Adipocyte (in vitro differentiated cells): ENCODE results near the gene RTN1.

Source experiments
- DNase-seq: peaks from one replicate; pipeline ENCODE4 v3.0.0-alpha.2; 2015; ENCODE audit warnings: low read depth
- H3K27me3 ChIP-seq: replicated peaks from 2 replicates; pipeline ENCODE4 v1.7.0; 2013; ENCODE audit warnings: mild to moderate bottlenecking, low read length, moderate library complexity; ENCODE audit not compliant: control insufficient read depth, insufficient read depth
- H3K36me3 ChIP-seq: 2 replicates; pipeline ENCODE4 v1.7.0; 2013; ENCODE audit warnings: low read length, mild to moderate bottlenecking, moderate library complexity; ENCODE audit not compliant: control insufficient read depth, insufficient read depth, severe bottlenecking
- H3K4me1 ChIP-seq: 2 replicates; pipeline ENCODE4 v1.7.0; 2013; ENCODE audit warnings: mild to moderate bottlenecking, low read length, moderate library complexity; ENCODE audit not compliant: control insufficient read depth, insufficient read depth
- H3K4me3 ChIP-seq: 2 replicates; pipeline ENCODE4 v1.7.0; 2013; ENCODE audit warnings: mild to moderate bottlenecking, low read length, moderate library complexity
- H3K9ac ChIP-seq: 2 replicates; pipeline ENCODE4 v1.7.0; 2013; ENCODE audit warnings: mild to moderate bottlenecking, low read length, moderate library complexity
- H3K9me3 ChIP-seq: 2 replicates; pipeline ENCODE4 v1.7.0; 2013; ENCODE audit warnings: mild to moderate bottlenecking, low read length, moderate library complexity; ENCODE audit not compliant: control insufficient read depth

The RTN1 gene

DNA sequence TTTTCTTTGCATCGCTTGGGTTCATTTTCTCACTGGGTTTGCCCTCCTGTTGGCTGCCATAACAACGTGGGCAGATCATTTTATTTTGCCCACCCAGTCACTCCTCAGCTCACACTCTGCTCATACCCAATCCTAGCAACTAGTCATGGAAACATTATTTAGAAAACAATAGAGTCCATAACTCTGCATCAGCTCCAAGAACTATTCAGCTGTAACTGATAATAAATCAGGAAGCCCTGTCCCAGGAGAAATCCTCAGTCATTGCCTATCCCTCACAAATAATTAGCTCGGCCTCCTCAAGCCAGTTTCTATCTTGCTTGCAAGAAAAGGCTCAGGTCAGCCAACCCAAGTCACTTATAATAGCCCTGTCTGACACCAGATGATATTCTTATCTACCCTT, 43.2 kb downstream of the RTN1 start:
- peaks cover 13% of the 10 kb centered on the region for H3K4me1 ChIP-seq
- no peaks in the 10 kb centered on the region for H3K9me3 ChIP-seq
- no peak overlapping the region for H3K9ac ChIP-seq
- no peak for DNase-seq
- H3K27me3 ChIP-seq, result no peaks in the 10 kb centered on the region
- no peaks in the 10 kb centered on the region for H3K36me3 ChIP-seq
- no peak overlapping the region for H3K4me3 ChIP-seq

DNA sequence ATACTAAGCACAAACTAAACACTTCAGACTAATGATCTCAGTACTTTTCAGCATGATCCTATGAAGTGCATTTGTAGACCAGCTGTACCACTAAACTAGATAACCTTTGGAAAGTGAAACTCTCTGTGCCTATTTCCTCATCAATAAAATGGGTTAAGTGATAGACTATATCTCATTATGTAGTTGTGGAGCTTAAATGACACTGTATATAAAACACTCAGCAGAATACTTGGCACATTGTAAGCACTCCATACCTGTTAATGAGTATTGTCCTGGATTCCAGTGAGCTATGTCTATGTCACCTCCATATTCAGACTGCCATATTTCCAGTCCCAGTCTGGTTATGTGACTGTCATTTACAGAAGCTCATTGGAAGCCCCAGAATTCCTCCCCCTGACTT, 44.4 kb downstream of the RTN1 start:
- Histone ChIP-seq H3K4me3 (no peak overlapping the region), H3K36me3 (no peaks in the 10 kb centered on the region), H3K9me3 (no peaks in the 10 kb centered on the region), H3K27me3 (no peaks in the 10 kb centered on the region), H3K9ac (no peak overlapping the region), H3K4me1 (peaks cover 13% of the 10 kb centered on the region)
- DNase-seq, result no peak

DNA sequence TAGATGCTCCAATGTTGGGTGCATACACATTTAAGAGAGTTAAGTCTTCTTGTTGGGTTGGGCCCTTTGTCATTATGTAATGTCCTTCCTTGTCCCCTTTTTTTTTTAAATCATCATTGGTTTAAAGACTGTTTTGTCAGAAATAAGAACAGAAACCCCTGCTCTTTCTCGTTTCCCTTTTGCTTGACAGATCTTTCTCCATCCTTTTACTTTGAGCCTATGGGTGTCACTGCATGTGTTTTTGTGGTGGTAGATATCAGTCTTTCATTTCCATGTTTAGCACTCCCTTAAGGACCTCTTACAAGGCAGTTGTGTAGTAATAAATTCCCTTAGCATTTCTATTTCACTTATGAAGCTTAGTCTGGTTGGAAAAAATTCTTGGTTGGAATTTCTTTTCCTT, 47.4 kb downstream of the RTN1 start:
- DNase-seq, result no peak
- Histone ChIP-seq H3K27me3 (no peaks in the 10 kb centered on the region), H3K36me3 (no peaks in the 10 kb centered on the region), H3K9me3 (no peaks in the 10 kb centered on the region), H3K4me3 (no peak overlapping the region), H3K9ac (no peak overlapping the region), H3K4me1 (no peaks in the 10 kb centered on the region)

DNA sequence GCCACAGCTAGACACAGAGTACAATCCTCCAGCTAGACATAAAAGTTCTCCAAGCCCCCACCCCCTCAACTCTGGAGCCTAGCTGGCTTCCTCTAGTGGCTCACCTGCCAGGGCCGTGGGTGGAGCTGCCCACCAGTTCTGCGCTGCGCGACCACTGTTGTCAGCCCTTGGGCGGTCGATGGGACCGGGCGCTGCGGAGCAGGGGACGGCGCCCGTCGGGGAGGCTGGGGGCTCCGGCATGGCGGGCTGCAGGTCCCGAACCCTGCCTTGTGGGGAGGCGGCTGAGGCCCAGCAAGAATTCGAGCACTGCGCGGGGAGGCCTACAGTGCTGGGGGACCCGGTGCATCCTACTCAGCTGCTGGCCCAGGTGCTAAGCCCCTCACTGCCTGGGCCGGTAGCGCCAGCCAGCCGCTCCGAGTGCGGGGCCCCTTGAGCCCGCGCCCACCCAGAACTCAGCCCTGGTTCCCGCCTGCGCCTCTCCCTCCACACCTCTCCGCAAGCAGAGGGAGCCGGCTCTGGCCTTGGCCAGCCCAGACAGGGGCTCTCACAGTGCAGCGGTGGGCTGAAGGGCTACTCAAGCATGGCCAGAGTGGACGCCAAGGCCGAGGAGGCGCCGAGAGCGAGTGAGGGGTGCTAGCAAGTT, 51.0 kb downstream of the RTN1 start:
- no peak overlapping the region for H3K9ac ChIP-seq
- H3K36me3 ChIP-seq, result no peaks in the 10 kb centered on the region
- H3K27me3 ChIP-seq, result no peaks in the 10 kb centered on the region
- H3K4me3 ChIP-seq, result no peak overlapping the region
- H3K4me1 ChIP-seq, result no peaks in the 10 kb centered on the region
- H3K9me3 ChIP-seq, result no peaks in the 10 kb centered on the region
- DNase-seq, result no peak

DNA sequence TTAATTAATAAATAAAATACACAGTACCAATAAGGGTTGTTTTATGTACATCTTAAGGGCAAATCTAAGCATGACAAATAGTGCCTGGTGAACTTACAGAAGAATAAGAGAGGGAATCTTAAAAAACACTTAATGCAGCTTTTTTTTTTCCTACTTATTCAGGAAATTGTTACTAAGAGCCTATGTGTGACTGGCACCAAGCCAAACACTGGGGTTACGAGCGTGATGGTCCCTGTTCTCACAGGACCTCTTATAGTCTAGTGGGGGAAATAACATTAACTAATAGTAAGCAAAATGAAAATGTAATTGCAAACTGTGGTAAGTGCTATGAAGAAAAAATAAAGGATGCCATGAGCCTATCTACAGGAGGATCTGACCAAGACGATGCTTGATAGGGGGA, 53.6 kb downstream of the RTN1 start:
- no peaks in the 10 kb centered on the region for H3K4me1 ChIP-seq
- H3K27me3 ChIP-seq, result peaks cover 7% of the 10 kb centered on the region
- H3K9ac ChIP-seq, result no peak overlapping the region
- H3K9me3 ChIP-seq, result no peaks in the 10 kb centered on the region
- H3K4me3 ChIP-seq, result no peak overlapping the region
- H3K36me3 ChIP-seq, result no peaks in the 10 kb centered on the region
- DNase-seq, result no peak

DNA sequence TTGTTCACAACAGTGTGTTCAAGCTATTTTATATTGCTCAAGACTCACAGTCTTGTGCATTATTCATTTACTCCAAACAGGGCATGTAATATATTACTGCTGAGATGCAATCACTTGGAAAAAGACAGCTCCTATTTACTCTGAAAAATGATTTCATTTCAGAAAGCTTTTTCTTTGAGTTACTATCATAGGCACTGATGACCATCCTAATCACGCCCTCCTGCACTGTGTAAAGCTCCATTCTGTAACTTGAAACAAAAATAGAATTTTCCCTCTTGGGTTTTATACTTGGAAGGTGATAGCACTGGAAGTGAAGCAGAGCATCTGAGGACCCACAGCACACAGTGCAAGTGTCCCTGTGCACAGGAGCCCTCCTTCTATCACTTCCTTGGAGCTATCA, 55.6 kb downstream of the RTN1 start:
- no peaks in the 10 kb centered on the region for H3K9me3 ChIP-seq
- H3K36me3 ChIP-seq, result no peaks in the 10 kb centered on the region
- H3K9ac ChIP-seq, result no peak overlapping the region
- DNase-seq, result no peak
- no peak overlapping the region for H3K4me3 ChIP-seq
- H3K4me1 ChIP-seq, result no peaks in the 10 kb centered on the region
- peaks cover 13% of the 10 kb centered on the region for H3K27me3 ChIP-seq

DNA sequence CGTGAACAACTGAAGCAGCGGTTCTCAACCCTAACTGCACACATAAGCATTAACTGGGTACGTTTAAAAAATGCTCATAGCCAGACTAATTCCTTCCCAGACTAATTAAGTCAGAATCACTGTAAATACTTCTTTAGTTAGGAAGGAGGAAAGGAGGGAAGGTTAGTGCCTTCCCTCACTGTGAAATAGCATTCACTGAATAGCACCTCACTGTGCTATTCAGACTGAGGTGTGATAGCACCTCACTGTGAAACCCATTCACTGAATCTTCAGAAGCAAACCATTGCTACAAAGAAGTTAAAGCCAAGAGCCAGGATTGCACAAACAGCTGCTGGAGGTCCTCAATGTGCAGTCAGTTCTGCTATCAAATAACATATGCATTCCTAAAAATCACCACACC, 58.8 kb downstream of the RTN1 start:
- DNase-seq, result no peak
- H3K9me3 ChIP-seq, result peaks cover 3% of the 10 kb centered on the region
- H3K36me3 ChIP-seq, result no peaks in the 10 kb centered on the region
- H3K4me1 ChIP-seq, result no peaks in the 10 kb centered on the region
- H3K27me3 ChIP-seq, result peaks cover 13% of the 10 kb centered on the region
- no peak overlapping the region for H3K4me3 ChIP-seq
- H3K9ac ChIP-seq, result no peak overlapping the region

DNA sequence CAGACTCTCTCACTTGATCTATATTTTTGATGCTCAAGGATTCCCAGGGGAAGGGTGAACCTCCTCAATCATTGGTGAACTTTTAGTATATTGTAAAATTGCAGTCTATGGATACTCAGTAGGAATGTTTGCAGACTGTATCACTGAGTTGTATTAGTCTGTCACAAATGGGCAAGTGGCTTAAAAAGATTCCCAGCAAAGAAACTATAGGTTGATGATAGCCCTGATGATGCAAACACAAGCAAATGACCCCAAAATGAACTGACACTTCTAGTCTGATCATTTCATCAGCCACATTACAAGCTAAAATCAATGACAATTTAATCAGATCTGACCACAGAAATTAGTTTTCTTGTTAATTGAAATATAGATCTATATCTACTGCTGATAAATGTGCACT, 59.5 kb downstream of the RTN1 start:
- H3K27me3 ChIP-seq, result peaks cover 13% of the 10 kb centered on the region
- DNase-seq, result no peak
- H3K9me3 ChIP-seq, result peaks cover 3% of the 10 kb centered on the region
- no peak overlapping the region for H3K9ac ChIP-seq
- no peak overlapping the region for H3K4me3 ChIP-seq
- no peaks in the 10 kb centered on the region for H3K36me3 ChIP-seq
- H3K4me1 ChIP-seq, result no peaks in the 10 kb centered on the region

DNA sequence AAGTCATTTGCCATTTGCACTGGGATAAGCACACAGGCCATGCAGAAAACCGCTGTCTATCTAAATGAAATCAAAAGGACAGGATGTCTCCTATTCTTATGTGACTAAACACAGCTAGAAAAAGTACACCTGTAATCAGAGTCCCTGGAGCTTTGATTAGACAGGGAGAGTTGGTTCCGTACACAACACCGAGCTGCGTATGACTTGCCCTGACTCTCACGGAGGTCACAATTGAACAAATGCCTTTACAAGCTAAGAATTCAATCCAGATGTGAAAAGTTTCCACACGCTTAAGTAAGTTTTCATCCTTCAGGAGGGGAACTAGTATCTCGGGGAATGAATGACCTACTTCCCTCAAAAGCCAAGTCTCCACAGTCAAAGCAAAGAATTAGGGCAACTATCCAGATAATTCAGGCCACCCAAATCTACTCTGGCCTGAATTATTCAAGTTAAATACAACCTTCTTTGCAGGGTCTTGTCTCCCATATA, 67.5 kb downstream of the RTN1 start:
- no peaks in the 10 kb centered on the region for H3K4me1 ChIP-seq
- no peak for DNase-seq
- H3K4me3 ChIP-seq, result no peak overlapping the region
- H3K27me3 ChIP-seq, result no peaks in the 10 kb centered on the region
- no peaks in the 10 kb centered on the region for H3K36me3 ChIP-seq
- H3K9me3 ChIP-seq, result no peaks in the 10 kb centered on the region
- H3K9ac ChIP-seq, result no peak overlapping the region

DNA sequence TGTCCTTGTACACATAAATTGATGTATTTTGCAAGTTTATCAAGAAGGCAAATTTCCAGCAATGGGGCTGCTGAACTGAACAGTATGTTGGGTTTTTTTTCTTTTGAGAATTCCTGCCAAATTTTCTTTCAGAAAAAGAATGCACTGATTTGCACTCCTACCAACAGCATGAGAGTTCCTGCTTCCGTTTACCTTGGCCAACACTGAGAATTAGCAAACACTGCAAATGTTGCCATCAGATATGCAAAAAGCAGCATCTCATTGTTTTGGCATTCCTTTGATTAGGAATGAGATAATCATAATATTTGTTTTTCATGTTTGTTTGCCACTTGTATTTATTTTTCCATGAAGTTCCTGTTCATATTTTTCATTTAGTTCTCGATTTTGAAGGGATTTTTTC, 82.4 kb downstream of the RTN1 start:
- Histone ChIP-seq H3K4me3 (no peak overlapping the region), H3K27me3 (no peaks in the 10 kb centered on the region), H3K9ac (no peak overlapping the region), H3K36me3 (no peaks in the 10 kb centered on the region), H3K9me3 (no peaks in the 10 kb centered on the region), H3K4me1 (peaks cover 3% of the 10 kb centered on the region)
- no peak for DNase-seq

DNA sequence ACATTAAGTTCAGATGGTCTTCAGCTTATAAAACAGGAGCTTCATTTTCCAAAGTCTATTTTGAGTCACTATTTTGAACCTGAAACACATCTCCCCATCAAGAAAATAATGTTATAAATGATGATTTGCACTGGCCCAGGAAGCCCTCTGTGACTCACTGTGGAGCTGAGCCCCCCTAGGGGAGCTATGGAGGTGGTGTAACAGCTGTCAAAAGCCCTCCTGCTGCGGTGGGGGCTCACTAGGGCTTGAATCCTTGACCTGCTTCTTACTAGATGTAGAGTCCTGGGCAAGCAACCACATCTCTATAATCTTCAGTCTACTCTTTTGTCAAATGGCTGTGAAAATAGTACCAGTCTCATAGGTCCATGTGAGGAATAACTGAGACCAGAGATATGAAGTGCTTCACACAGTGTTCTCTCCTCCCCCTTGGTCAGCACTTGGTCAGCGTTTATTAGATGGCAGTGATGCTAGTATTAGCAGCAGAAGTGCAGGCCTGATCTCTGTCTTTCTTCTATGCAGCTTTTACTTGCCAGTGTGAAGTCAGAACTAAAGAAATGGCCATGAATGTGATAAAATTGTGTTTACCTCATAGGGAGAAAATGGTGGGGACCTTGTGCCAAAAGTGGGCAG, 83.4 kb downstream of the RTN1 start:
- H3K27me3 ChIP-seq, result no peaks in the 10 kb centered on the region
- no peaks in the 10 kb centered on the region for H3K36me3 ChIP-seq
- no peak for DNase-seq

DNA sequence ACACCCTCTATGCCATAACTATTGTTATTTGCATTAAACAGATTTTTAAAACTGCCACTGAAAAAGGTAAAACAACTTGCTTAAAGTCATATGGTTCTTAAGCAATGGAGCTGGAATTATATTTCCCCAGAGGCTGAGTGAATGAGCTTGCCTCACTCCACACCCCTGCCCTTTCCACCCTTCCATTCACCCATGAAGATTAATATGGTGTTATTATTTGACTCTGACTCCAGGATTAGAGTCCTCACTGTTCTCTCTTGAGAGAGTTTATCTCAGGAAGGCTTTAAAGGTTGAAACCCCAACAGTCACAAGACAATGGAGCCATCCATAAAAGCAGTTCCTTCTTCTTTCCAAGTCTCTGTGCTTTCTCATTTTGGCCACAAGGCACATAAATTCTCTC, 84.9 kb downstream of the RTN1 start:
- peaks cover 3% of the 10 kb centered on the region for H3K4me1 ChIP-seq
- no peak for DNase-seq
- no peaks in the 10 kb centered on the region for H3K27me3 ChIP-seq
- H3K9ac ChIP-seq, result no peak overlapping the region
- no peaks in the 10 kb centered on the region for H3K36me3 ChIP-seq
- H3K9me3 ChIP-seq, result no peaks in the 10 kb centered on the region
- no peak overlapping the region for H3K4me3 ChIP-seq

More for the DNA sequence above, 83.4 kb downstream of the RTN1 start:
- Histone ChIP-seq H3K9me3 (no peaks in the 10 kb centered on the region), H3K4me1 (peaks cover 3% of the 10 kb centered on the region), H3K9ac (no peak overlapping the region), H3K4me3 (no peak overlapping the region)
